NCI-H510A (cell line): ENCODE measurements around the gene CNNM3.
"Not testable (repeated sequence)": the region's sequence is repeated elsewhere in the genome, so short reads cannot be mapped to it uniquely, and the experiment has no call there.

Source experiments
- DNase-seq: peaks from one replicate; lab custom pipeline; 2025; lab: John Stamatoyannopoulos, UW

The CNNM3 gene

GRCh38 chr2:96839293-96839874 is 23.3 kb downstream of the CNNM3 start:
- DNase-seq: no peak

GRCh38 chr2:96839875-96840850 is 24.1 kb downstream of the CNNM3 start:
- DNase-seq: no peak

DNA sequence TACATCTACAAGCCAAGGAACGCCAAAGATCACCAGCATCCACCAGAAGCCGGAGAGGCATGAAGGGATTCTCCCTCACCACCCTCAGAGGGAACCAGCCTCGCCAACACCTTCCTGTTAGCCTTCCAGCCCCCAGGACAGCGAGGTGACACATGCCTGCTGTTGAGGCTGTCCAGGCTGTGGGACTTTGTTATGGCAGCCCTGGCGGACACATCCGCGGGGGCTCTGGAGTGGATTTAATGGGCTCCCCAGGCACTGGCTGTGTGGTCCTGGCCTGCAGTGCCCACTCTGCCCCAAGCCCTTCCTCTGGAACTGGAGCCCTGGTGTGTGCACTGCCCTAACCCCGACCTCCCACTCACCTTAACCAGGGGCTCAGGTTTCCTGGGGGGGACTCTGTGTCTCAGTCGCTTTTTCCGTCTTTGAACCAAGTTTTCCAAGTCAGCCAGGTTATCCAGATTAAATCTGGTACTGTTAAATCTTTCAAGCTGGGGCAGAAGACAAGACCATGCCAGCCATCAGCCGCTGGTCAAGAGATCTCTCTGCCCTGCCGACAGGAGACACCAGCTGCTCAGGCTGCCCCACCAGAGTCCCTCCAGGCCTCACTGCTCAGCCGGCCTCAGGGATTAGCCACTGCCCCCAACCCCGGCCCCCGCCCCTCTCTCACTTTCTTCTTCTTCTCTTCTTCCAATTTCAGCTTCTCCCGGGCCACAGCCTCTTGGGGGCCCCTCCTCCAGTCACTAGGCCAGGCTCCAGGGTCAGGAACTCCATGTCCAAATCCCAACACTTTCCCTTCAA is 25.8 kb downstream of the CNNM3 start:
- no peak for DNase-seq

DNA sequence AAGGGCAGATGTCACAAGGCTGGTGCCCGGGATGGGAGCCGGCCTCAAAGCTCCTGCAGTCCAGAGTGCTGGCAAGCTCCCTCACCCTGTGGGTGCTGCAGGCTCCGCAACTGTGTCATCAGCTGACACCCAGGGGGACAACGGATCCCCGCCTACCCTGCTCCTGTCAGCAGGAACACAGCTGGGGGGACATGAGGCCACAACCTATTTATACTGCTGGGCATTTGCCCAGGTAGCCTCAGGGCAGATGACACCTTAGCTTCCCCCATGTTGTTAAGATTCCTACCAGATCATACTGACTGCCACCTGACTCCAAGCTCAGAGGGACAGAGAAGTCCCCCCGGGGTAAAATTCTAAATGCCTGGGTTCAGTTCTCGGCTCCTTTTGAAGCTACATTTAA is 26.5 kb downstream of the CNNM3 start:
- no peak for DNase-seq

GRCh38 chr2:96843538-96844268 is 27.6 kb downstream of the CNNM3 start, which contains the start of gene ANKRD23:
Gene ANKRD23, minus strand, starts transcription at chr2:96844021. Its CDS starts 29 bp downstream, at chr2:96843992.
- no peak for DNase-seq

DNA sequence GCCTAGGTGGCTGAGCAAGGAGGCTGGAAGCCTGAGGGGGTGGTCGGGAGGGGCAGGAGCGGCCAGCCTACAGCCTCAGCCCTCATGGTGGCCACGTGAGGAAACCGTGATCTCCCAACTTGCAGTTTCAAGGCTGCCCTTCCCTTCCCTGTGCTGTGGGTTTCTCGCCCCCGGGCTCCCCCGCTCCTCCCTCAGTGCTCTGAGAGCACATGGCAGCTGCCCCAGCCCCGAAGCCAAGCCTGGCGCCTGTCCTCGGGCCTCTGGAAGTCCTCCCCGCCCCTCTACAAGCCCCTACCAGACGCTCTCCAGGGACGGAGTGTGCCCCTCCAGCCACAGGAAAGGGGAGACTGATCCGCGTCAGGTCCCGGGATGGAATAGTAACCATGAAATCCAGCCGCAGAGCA is 28.3 kb downstream of the CNNM3 start:
- no peak for DNase-seq

DNA sequence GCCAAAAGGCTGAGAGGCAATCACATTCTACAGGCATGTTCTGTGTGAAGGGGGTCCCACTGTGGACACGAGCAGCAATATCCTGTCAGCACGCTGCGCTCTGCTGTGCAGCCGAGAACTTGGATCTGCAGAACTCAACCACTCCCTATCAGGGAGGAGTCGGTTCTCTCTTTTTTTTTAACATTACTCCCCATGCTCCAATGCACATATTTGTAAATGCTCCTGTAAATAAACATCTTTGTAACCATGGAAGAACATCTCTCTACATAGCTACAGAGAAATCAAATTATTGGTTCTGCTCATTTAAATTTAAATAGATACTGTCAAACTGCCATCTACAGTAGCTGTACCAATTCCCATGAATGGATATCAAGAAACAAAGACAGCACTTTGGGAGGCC is 30.8 kb downstream of the CNNM3 start:
- no peak for DNase-seq

GRCh38 chr2:96847586-96847985 is 31.5 kb downstream of the CNNM3 start:
- DNase-seq: no peak

DNA sequence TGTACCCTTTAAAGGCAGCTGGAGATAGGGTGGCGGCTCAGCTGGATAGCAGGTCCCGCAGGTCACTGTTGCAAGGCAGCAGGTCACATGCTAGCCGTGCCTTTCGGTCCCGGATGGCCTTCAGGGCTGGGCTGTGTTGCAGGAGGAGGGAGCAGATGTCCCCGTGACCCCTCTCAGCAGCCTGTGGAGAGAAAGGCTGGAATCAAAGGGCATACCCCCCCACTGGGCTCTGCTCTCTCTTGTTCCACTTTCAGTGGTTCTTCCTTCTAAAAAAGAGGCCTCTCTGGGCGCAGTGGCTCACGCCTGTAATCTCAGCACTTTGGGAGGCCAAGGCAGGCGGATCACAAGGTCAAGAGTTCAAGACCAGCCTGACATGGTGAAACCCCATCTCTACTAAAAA is 32.2 kb downstream of the CNNM3 start:
- DNase-seq: no peak

DNA sequence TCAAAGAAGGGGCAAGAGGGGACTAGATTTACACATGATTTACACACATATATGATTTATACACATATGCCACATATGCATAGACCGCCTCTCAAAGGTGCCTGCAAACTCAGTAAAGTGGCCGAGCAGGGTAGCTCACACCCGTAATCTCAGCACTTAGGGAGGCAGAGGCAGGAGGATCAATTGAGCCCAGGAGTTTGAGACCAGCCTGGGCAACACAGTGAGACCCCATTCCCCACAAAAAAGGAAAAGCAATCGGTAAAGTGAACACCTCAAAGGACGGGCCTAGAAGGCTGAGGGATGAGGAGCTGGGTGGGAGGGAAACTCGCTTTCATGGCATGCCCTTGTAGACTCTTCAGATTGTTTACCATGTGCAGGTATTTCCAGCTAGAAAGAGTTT is 36.6 kb downstream of the CNNM3 start:
- no peak for DNase-seq

GRCh38 chr2:96853321-96853720 is 37.3 kb downstream of the CNNM3 start:
- no peak for DNase-seq

GRCh38 chr2:96856776-96857666 is 41.0 kb downstream of the CNNM3 start:
- peak; percentile 30 for DNase-seq

GRCh38 chr2:96857667-96858372 is 41.8 kb downstream of the CNNM3 start, which contains the start of gene ANKRD39:
Gene ANKRD39, minus strand, starts transcription at chr2:96858016. Its CDS starts 29 bp downstream, at chr2:96857987.
- DNase-seq: peak; percentile 92

- no peak for DNase-seq
Measured at GRCh38 chr2:96859099-96859649, 43.1 kb downstream of the CNNM3 start.

DNA sequence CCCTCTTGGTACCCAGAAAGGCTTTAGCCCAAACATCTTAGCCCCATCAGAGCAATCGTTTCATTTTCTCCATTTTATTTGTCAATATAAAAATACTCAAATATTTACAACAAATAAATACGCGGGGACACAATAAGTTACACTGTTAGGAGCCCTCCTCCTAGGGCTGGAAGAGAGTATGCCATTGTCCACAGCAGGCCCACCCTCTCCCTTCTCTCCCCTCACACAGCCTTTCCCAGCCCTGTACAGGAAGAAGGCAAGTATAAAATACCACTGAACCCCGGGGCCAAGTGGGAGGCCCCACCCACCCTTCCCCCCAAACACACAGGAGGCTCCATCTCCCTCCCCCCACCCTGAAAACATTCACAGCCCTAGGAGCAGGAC is 43.6 kb downstream of the CNNM3 start:
- no peak for DNase-seq

- no peak for DNase-seq
Measured at GRCh38 chr2:96860065-96861029, 44.3 kb downstream of the CNNM3 start.

DNA sequence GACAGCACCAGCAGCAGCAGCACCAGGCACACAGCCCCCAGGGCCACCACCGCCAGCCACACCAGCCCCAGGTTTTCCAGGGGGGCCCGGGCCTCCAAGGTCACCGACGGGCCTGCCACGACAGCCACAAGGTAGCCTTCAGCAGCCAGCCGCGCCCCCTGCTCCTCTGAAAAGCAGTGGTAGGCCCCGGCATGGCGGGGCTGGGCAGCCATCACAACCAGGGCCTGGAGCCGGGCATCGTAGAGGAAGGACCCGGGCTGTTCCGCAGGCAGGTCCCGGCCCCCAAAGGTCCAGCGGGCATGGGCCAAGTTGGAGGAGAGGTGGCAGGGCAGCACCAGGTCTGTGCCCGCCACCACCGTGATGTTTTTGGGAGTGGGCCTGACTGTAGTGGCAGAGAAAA is 45.0 kb downstream of the CNNM3 start:
- no peak for DNase-seq

- DNase-seq: not testable (repeated sequence)
Measured at GRCh38 chr2:96863056-96863455, 47.0 kb downstream of the CNNM3 start.
